Stimulated activated CD8-positive, alpha-beta memory T cell treated with anti-CD3 and anti-CD28 coated beads, Interleukin-15, amount 100 ng/mL, for 1 hour (primary cell): Measurements from ENCODE around the gene SMARCC1.
A peak's percentile ranks its signal among the peaks of the same experiment; 100 is the strongest.
"Not testable (repeated sequence)": the region's sequence is repeated elsewhere in the genome, so short reads cannot be mapped to it uniquely, and the experiment has no call there.

ENCODE experiments used
- DNase-seq: peaks from one replicate; pipeline ENCODE4 v3.0.0-alpha.2; 2020; ENCODE audit warnings: low read depth

Gene SMARCC1

DNA sequence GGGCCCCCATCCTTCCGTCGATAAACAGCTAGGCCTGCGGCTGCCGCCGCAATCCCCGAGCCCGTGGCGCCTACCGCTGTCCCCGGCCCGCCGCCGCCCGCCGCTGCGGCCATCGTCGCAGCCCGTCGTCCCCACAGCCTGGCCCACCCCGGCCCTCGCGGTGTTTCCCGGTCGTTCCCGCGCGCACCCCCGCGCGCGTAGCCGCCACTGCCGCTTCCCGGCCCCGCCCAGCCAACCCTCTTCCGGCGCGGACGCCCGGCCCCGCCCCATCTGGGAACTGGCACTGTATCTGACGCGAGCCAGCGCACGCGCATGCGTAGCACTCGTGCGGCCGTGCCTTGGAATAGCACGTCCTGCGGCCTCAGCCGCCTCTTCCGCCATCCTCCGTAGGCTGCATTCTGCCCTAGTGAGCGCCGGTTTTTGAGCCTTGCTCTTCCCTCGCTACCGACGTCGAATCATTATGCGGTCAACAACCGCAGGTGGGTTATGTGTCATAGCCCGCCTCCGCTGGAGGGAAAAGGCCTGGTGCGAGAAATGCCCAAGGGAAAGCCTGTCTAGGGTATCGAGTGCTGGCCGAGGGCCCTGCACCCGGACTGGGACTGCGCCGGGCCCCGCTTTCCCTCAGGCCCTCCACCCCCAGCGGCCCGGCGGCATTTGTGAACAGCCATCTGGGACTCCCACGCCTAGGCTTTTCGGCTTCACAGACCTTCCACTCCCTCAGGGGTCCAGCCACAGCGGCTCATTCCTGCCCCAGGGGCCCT lies at the start of gene SMARCC1:
Gene SMARCC1, minus strand, starts transcription at position 209 of the 761 bp plus-strand sequence. Its CDS starts 96 bp downstream, at position 113.
- peak; percentile 92 for DNase-seq

DNA sequence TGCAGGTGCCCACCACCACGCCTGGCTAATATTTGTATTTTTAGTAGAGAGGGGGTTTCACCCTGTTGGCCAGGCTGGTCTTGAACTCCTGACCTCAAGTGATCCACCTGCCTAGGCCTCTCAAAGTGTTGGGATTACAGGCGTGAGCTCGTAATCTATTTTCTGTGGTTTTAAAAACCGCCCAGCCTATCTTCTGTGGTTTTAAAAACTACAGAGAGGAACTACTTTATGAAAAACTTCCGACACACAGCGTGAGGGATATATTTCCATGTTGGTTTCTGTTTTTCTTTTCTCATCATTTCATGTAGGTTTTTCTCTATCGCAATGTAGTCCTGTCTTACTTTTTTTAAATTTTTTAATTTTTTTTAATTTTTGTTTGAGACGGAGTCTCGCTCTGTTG lies 47.8 kb upstream of the SMARCC1 start:
- DNase-seq: not testable (repeated sequence)

DNA sequence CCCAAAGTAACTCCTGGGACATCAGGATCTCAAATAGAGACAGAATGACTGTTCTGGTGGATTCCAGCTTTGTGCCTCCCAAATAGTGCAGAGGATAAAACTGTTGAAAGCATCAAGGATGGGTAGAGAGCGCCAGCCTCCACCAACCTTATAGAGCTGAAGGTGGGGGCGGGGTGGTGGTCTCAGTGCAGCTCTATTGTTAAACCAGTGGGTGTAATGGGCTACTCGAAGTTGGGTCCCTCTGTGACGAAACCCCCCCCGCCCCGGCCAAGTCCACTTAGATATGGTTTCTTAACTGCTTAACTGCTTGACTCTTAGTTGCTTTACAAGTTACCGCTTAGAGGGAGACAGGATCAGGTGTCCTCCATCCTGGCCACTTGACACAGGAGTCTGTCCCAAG lies 43.9 kb upstream of the SMARCC1 start:
- DNase-seq: no peak

DNA sequence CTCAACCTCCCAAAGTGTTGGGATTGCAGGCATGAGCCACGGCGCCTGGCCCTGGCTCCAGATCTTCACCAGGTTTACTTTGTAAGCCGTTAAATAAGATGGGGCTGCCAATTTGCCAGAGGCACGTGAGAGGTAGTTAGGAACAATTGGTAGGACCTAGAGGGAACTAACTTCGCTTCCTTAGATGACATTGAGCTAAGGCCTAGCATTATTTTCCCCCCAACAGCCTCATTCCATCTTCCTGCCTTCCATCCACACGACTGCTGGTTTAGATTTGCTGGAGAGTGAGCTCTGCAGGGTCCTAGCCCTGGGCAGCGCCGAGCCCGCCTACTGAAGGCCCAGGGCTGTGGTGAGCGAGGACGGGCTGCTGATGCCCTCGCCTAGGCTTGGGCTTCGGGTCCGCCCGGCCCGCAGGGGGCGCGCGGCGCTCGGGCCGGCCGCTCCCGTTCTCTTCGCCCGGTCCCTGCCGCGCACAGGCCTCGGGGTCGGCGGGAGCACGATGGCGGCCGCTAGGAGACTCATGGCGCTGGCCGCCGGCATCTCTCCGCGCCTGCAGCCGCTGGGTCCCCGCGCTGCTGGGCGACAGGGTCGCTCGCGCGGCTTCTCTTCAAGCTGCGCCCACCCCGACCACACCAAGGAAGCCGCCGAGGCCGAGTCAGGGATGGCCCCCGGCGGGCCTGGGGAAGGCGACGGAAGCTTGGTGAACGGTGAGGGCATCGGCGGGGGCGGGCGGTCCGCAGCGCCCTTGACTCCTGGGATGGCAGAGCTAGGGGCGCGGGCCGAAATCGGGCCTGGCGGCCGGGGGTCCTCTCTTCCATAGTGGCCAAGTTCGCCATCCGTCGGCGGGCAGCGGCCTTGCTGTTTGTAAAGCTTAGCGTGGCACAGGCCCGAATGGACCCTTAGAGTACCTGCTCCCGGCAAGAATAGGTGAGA lies 43.1 kb upstream of the SMARCC1 start:
- DNase-seq: peak; percentile 41

DNA sequence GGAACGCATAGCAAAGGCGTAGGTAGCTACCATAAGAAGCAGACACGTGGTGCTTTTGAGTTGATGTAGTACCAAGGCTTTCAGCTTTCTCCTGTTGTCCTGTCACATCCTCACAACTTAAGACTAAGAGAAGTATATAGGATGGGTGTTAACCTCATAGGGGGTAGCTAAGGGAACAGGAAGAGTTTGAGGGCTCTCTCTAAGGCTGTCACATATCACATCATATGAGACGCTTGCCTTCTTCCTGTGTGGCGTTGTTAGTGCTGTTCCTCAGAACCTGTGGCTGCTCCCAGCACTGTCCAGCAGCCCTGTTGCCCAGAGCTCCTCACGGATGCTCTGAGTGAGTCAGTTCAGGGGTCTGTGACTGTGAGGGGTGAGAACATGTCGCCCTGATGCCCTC lies 35.9 kb upstream of the SMARCC1 start:
- no peak for DNase-seq

DNA sequence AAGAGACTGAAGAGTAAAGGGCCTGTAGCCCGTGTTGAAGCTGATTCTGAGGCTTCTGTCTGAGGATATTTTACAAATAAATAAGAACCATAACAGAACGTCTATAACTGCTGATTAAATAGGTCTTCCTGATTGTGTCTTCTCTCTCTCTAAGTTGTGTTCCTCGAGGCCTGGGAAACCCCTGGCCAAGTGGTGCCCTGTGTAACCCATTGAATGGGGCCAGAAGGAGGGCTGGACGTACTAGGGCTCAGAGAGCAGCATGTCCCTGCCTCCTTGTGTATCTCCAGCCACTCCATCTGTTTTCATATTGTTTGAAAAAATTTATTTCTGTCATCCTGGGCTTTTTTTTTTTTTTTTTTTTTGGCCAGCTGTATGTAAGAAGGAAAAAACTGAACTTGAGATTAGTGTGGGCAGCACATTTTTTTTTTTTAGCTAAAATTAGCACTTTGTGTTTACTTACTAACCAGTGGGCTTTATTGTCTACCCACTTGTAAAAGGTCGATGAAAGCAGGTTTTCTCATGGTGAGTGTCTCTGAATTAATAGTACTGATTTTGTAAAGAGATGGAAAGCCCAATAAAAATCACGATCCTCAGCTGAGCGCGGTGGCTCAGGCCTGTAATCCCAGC lies 32.0 kb upstream of the SMARCC1 start:
- no peak for DNase-seq

DNA sequence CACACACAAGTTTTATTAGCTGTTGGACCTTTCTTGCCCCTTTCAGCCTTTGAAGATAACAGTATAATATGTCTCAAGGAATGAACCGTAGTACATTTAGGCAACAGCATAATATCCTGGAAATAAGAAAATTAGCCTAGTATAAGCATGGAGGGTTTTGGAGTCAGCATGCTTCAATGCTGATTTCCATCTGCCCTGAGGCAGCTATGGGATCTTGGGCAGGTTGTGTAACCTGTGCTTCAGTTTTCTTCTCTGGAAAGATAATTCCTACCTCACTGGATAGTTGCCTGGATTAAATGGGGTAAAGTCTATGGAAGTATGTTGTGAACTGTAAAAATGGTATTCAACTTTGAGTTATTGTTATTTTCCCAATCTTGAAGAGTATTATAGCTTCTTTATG lies 22.9 kb upstream of the SMARCC1 start:
- DNase-seq: no peak

DNA sequence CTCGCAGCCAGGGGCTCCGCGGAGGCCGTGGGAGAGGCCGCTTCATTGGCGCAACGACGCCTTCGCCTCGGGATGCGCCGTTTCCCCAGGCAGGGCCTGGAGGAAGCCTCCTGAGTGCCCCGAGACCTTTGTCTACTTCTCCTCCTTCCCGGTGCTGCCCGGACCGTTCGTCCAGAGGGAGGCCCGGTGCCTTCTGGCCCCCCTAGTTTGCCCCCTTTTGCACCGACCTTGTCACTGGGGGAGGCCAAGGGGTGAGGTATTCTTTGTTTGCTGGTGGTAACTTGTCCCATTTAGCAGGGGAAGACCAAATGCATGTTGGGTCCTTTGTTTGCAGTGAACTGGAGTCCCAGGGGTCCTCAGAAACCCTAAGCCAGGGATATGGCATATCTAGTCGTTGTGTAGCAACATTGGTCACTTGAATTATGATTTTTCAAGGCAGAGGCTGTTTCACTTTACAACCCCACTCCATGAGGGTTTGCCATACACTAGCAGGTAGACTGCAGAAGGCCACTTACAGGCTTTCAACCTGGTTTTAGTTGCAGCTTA lies 21.9 kb upstream of the SMARCC1 start:
- no peak for DNase-seq

DNA sequence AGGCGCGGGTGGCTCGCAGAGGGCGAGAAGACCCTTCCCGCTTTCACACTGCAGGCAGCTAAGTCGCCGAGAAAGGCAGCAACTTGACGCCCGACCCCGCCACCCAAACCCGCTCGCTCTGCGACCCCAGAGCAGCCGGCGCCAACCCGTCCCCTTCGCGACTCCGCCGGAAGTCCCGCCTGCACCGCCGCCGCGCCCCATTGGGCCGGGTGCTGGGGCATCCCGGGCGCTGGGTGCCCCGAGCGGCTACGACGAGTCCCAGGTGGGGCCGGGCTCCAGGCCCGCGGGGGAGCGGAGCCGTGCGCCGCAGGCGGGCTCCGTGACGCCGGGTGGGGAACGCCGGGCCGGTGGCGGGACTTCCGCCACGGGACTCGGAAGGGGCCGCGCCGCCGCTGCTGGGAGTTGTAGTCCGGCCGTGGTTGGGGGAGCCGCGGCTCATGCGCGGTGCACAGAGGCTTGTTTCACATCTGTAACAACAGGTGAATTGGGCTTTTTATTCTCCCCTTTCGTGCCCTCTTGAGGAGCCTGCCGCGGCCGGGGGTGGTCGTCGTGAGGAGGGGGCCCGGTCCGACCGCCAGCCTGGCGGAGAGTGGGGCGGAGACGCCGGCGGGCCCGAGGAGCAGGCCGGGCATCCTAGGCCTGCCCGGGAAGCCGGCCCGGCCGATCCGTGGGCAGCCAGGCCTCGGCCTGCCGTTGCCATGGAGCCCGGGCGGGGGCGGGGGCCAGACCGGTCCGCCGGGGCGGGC lies 21.2 kb upstream of the SMARCC1 start, which contains the start of gene DHX30:
Gene DHX30, plus strand, starts transcription at position 405 of the 746 bp plus-strand sequence. CDS start 7,546 bp downstream, outside the sequence.
- DNase-seq: peak; percentile 58

DNA sequence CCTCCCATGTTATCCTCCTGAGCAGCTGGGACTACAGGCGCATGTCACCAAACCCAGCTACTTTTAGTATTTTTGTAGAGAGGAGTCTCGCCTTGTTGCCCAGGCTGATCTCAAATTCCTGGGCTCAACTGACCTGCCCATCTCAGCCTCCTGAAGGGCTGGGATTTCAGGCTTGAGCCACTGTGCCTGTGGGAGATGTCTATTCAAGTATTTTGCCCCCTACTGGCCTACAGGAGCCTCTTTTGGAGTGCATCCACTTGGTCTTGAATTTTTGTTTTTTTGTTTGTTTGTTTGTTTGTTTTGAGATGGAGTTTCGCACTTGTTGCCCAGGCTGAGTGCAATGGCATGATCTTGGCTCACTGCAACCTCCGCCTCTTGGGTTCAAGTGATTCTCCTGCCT lies 18.0 kb upstream of the SMARCC1 start:
- no peak for DNase-seq

DNA sequence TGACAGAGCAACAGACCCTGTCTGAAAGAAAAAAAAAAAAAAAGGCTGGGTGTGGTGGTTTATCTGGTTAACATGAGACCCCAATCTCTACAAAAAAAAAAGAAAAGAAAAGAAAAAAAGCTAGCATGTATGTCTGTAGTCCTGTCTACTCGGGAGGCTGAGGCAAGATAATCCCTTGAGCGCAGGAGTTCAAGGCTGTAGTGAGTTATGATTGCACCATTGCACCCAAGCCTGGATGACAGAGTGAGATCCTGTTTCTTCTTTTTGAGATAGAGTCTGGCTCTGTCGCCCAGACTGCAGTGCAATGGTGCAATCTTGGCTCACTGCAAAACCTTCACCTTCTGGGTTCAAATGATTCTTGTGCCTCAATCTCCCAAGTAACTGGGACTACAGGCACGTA lies 12.9 kb upstream of the SMARCC1 start:
- no peak for DNase-seq

DNA sequence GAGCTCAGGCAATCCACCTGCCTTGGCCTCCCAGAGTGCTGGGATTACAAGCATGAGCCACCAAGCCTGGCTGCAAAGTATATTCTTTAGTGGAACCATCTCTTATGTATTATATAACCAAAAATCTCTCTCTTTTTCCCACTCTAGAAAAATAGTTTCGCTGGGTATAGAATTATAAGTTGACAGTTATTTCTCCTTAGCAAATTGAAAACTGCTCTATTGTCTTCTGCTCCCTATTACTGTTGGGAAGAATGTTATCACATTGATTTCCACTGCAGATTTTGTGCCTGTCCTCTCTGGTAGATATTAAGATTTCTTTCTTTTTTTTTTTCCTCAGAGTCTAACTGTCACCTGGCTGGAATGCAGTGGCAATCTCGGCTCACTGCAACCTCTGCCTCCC lies 11.0 kb upstream of the SMARCC1 start:
- no peak for DNase-seq

DNA sequence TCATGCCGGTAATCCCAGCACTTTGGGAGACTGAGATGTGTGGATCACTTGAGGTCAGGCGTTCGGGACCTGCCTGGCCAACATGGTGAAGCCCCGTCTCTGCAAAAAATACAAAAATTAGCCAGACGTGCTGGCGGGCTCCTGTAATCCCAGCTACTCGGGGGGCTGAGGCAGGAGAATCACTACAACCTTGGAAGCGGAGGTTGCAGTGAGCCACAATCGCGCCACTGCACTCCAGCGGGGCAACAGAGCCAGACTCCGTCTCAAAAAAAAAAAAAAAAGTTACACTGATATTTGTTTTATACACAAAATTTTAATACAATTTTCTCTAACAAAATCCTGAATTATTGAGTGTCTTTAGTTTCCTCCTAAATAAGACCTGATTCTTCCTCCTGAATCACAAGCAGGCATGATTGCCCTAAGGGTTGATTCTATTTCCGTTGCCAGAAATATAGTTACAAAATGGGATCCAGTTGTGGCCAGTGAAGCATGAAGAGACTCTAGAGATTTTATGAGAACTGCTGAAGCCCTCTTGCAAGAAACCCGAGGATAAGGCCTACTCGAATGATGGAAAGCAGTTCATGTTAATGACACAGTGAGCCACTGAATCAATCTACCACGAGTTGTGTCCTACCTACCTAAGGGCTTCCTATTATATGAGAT lies 9.6 kb upstream of the SMARCC1 start:
- no peak for DNase-seq

DNA sequence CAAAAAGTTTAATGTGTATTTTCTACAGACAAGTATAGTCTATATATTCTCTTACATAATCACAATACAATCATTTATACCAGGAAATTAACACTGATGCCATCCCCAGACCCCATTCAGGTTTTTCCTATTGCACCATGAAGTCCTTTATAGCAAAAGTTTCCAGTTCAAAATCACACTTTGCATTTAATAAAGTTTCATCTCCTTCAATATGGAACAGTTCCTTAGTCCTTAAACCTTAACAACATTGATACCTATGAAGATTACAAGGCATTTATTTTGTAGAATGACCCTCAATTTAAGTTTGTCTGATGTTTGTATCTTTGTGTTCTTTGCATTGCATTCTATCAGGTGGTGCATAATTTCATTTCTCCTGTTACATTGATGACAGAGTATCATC lies 2.0 kb upstream of the SMARCC1 start:
- DNase-seq: no peak

DNA sequence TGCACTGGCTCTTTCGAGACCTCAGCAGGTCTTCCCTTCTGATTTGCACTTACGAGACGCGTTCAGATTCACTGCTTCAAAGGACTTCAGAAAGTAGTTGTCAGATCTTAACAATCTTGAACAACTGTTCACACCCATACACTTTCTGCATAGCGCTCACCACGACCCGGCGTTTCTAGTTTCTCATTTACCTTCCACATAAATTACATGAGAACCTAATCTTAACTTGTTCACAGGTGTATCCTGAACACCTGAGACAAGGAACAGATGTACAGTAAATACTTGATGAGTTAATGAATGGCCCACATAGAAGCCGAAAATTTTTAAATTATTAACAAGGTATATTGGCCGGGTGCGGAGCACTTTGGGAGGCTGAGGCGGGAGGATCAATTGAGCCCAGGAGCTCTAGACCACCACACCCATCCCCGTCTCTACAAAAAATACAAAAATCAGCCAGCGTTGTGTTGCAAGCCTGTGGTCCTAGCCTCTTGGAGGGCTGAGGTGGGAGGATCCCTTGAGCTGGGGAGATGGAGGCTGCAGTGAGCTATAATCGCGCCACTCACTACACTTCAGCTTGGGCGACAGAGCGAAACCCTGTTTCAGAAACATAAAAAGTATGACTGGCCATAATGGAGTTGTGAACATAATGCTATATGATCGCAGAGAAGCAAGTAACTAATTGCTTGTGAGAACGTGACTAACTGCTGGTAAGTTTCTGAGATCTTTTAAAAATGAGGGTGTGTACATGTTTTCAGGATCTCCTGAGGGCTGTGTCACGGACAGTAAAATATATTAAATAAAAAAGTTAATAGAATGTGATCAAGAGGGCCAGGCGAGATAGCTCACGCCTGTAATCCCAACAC lies 984 bp upstream of the SMARCC1 start:
- no peak for DNase-seq

DNA sequence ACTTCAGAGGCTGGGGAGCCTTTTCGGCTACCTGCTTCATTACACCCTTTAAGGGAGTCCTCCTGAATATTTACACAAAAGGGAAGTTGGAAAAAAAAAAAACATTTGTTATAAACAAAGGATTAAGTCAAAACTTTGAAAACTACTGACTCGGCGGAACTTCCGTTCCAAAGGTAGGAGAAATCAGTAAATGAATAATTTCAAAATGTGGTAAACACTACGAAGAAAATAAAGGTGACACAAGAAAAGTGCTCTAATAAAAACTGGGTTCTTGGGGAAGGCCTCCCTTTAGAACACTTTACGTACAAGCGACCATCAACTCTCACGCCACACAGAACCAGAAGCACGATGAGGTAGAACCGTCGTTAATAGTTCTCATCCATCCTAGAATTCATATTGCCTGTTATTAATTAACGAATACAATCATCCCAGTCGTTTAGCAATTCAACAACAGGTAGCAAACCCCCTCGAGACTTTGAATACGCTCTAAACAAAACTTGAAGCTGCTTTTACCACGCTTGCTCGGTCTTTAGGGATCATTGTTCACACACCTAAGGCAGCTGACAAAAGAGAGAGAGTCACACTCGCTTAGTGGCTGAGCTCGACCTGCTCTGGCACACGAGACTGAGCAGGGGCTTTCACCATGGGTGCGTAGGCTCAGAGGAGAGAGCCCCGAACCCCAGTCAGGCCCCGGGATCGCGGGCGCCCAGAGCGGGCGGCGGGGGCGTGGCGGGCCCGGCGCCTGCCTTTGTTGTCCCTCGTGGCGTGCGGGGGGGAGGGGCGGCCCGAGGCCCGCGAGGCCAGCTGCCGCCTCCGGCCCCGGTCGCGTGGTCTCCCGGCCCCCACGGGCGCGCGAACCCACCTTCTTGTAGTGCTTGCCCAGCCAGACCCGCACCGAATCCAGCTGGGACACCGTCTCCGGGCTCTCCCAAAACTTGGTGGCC lies 680 bp downstream of the SMARCC1 start:
- DNase-seq: peak; percentile 20

DNA sequence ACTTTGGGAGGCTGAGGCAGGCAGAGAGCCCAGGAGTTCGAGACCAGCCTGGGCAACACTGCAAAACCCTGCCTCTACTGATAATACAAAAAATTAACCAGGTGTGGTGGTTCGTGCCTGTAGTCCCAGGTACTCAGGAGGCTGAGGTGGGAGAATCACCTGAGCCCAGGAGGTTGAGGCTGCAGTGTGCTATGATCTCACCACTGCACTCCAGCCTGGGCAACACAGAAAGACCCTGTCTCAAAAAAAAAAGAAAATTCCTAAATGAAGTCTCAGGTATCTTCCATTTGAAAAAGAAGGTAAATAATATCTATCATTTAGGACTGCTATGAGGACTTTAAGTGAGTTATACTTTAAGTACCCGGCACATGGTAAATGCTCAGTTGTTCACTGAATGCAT lies 2.9 kb downstream of the SMARCC1 start:
- no peak for DNase-seq

DNA sequence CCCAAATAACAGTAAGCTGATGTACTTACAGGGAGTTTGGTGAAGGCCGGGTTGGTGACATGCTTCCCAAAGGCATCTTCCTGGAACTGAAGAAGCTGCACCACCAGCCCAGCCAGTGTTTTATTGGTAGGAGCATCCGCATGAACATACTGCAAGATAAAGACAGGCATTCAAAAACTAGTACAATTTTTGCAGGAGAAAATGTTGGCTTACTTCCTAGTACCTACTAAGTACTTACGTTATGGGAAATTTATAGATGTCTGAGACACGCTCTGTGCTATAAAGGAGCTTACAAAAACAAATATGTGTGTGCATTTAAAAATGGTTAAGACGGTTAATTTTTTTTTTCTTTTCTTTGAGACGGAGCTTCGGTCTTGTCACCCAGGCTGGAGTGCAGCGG lies 8.9 kb downstream of the SMARCC1 start:
- DNase-seq: no peak

DNA sequence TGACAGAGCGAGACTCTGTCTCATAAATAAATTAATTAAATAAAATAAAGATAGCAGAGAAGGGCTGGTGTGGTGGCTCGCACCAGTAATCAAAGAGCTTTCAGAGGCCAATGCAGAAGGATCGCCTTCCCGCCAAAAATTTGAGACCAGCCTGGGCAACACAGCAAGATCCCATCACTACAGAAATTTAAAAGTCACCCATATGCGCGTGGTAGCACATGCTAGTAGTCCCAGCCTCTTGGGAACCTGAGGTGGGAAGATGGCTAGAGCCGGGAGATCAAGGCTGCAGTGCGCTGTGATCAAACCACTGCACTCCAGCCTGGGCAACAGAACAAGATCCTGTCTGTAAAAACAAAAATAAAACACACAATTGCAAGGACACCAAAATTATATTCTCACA lies 9.6 kb downstream of the SMARCC1 start:
- DNase-seq: no peak
